Stimulated activated CD4-positive, alpha-beta T cell treated with anti-CD3 and anti-CD28 coated beads, Interleukin-15, amount 100 ng/mL, for 1 hour (primary cell): ENCODE results near the gene LRPAP1.

Source experiments
- DNase-seq, 2 donors: peaks; one replicate each; pipeline ENCODE4 v3.0.0-alpha.2; 2020; ENCODE audit warnings: low read depth in 1 of 2, low spot score in 1 of 2

The LRPAP1 gene

DNA sequence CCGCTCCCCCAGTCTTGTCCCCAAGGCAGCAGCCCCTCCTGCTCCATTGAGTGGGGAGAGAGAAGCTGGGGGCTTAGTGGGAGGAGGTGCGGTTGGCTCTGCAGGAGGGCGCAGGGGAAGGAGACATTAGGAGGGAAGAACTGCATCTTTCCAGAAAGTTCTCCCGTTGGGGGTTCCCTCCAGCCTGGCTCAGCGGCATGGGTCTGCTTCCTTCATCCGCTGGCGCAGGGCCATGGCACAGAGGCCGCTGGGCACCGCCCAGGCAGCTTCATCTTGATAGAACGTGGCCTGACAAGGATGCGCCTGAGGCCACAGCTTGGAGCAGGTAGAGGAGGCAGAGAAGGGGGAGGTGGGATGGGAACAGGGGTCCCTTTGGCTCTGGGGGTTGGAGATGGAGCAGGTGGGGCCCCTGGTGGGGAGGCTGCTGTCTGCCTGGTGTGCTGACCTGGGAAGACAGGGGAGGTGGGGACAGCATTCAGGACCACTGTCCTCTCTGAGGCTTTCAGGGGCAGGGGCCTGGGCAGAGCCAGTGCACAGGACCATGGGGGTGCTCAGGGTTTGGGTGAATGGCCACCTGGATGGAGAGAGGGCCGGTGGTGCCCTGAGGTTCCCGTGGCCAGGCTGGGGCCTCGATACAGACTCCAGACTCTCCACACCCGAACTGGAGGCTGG is 57.0 kb downstream of the LRPAP1 start:
- no peak for DNase-seq

- no peak for DNase-seq
These were observed 58.0 kb downstream of the LRPAP1 start for GRCh38 chr4:3473996-3474765.

DNA sequence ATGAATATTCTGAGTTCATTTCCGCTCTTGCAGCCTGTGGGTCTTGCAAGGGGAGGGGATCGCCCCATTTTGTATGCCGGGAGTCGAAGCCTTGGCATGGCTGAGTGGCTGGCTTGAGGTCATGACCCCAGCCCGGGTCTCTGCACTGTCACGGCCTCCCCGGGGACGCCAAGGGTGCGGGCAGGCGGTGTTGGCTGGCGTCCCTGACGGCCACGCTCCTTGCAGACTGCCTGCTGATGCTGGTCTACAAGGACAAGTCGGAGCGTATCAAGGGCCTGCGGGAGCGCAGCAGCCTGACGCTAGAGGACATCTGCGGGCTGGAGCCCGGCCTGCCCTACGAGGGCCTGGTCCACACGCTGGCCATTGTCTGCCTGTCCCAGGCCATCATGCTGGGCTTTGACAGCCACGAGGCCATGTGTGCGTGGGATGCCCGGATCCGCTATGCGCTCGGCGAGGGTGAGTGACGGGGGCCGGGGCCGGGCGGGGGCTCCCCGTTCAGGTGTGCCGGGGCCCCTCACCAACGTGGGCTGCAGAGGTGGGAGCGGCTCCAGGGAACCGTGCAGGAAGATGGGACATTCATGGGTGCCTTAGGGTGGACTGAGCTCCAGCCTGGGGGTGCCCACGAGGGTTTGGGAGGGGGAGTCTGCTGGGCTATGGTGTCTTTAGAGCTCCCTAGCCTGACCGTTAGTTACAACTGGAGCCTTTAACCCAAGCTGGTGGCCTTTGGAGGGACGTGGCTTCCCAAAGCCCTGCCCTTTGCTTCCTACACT is 58.9 kb downstream of the LRPAP1 start:
- DNase-seq = no peak

DNA sequence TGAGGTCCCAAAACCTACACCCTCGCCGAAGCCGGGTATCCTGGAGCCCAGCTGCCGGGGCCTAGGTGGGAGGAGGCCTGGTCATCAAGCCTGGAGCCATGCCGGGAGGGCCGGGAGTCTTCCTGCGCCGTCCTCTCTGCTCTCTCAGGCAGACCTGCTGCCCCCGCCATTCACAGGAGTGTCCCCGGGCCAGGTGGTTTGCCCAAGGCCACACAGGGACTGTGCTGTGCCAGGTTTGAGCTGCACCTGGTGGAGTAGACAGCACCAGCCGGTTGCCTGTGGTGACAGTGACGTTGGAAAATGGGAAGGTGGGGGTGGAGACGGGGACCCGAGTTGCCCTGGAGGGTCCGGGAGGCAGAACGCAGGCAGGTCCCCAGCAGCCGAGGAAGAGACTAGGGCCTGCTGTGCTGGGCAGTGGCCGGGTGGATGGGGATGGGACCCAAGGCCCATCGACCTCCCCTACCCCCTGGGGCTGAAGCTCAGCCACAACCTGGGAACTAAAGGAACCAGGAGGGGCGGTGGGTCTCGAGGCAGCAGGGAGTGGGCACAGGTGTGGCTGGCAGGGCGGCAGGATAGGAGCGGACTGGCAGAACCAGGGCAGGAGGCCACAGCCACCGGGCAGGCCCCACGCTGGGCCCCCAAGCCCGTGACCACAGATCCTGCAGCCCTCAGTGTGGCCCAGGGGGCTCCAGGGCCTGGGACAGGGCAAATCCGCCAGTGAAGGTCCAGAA is 59.6 kb downstream of the LRPAP1 start:
- DNase-seq = no peak

- no peak for DNase-seq
These were observed 60.3 kb downstream of the LRPAP1 start for GRCh38 chr4:3471886-3472285.

GRCh38 chr4:3471098-3471760 is 61.0 kb downstream of the LRPAP1 start:
- no peak for DNase-seq

GRCh38 chr4:3470244-3471097 is 61.8 kb downstream of the LRPAP1 start:
- DNase-seq = no peak

GRCh38 chr4:3469386-3470243 is 62.6 kb downstream of the LRPAP1 start:
- DNase-seq = no peak

DNA sequence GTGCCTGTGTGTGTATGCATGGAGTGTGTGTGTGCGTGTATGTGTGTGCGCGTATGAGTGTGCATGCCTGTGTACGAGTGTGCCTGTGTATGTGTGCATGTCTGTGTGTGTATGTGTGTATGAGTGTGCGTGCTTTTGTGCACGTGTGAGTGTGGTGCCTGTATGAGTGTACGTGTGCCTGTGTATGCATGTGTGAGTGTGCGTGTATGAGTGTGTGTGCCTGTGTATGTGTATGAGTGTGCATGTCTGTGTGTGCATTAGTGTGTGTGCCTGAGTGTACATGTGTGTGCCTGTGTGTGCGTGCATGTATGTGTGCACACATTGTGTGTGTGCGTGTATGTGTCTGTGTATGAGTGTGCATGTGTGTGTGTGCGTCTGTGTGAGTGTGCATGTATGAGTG is 63.4 kb downstream of the LRPAP1 start:
- DNase-seq = no peak

DNA sequence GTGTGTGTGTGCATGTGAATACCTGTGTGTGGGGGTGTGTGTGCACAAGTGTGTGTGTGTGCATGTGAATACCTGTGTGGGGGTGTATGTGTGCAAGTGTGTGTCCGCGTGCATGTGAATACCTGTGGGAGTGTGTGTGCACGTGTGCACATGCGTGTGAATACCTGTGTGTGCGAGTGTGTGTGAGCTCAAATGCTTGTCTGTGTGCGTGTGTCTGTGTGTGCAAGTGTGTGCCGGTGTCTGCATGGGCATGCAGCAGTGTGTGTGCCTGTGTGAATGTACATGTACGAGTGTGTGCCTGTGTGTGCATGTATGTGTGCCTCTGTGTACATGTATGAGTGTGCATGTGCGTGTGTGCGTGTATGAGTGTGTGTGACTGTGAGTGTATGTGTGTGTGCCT is 64.1 kb downstream of the LRPAP1 start:
- DNase-seq = no peak

- no peak for DNase-seq
These were observed 64.6 kb downstream of the LRPAP1 start for GRCh38 chr4:3467601-3468031.

- DNase-seq = no peak
These were observed 65.3 kb downstream of the LRPAP1 start for GRCh38 chr4:3466691-3467600.

DNA sequence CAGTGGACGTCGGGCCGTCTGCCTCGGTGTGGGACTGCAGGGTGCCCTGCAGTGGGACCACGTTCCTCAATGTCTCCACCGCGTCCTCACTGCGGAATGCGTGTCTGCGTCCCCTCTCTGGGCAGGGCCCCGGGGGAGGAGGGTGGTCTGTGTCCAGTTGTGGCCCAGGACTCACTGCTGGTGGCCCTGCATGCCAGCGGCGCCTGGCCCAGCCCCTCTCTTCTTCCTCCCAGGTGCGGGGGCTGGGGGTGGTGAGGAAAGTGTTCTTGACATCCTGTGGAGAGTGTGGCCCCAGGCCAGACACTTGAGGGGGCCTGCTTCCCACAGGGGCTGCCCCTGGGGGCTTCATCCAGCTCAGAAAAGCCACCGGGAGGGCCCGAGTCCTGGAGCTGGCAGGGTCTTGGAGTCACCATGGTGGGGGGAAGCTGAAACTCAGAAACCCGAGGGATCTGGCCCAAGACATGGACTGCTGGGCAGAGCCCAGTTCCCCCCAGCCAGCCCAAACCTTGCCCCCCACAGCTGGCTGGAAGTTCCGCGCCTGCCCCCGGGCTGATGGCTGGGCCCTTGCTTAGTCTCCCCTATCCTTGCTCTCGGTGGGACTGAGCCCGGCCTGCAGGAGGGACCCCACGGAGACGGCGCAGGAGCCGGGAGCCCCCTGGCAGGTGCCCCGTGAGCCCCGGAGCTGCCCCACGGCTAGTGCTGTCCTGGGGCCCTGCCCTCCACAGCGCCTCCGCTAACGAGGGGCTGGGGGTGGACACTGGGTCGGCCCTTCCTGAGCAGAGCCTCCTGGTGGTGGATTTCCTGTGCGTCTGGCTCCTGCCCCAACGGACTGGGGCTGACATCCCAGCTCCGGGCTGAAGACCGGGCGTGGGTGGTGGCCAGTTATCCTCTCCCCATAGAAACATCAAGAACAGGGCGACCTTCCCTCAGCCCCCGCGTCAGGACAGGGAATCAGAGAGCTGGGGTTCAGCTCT is 66.2 kb downstream of the LRPAP1 start:
- no peak for DNase-seq

DNA sequence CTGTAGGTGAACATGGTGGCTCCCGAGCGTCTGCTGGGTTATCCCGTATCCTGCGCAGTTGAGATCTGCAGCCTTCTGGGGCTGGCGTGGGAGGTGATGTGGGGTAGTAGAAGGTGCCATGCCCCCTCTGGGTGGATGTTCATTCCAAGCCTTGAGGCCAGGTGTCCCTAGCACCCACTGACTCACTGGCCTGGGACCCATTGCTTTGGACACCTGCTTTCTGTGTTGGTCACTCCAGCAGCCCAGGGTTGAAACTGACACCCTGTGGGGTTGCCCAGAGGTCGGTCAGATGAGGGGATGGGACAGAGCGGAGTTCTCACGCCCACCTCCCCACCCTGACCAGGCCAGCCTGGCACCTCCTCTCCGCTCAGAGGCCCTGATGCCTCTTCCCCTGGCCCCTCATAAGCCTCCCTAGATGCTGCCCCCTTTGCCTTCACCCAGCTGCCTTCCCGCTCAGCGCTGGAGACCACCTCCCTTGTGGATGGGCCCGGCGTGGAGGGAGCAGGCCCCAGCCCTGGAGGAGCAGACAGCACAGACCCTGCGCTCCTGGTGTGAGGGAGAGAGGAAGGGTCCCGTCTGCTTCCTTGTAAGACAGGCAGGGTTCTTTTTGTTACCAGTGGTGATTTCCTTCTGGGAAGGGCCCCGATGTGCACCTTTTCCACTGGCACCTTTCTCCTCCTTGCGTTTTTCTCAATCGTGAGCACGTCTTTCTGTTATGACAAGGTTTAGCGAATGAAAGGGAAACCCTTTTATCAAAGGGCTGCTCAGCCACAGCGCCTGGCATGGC is 67.1 kb downstream of the LRPAP1 start:
- no peak for DNase-seq

DNA sequence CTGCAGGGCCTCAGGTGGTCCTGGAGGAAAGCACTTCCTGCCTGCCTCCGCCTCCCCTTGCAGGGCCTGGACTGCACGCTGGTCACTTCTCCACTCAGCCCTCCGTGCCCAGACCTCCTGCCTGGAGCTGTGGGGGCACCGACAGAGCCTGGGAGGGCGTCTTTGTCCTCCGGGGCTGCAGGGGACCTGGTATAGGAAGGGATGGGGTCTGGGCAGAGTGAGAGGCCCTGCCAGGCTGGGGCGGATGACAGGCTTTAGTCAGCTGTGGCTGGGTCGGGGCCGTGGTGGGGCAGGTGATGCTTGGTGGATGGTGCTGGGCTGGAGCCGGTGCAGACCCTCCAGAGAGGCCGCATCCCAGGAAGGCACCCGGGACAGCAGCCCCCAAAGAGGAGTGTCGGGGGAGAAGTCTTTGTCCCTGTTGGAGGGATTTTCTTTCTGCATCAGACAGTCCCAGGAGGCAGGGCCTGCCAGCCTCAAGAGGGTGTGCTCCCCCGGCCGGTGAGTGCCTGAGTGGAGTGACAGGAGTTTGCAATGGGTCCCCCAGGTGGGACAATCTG is 67.8 kb downstream of the LRPAP1 start:
- DNase-seq = no peak
